GM12801 (cell line): ENCODE data around the gene FSTL1.

ENCODE experiments used
- TF ChIP-seq, protein P1 (sequence below): IDR thresholded peaks from one replicate; pipeline ENCODE4 v1.5.1; 2011; ENCODE audit warnings: control low read depth; ENCODE audit not compliant: insufficient read length; ENCODE audit errors: extremely low read depth

FSTL1 gene

DNA sequence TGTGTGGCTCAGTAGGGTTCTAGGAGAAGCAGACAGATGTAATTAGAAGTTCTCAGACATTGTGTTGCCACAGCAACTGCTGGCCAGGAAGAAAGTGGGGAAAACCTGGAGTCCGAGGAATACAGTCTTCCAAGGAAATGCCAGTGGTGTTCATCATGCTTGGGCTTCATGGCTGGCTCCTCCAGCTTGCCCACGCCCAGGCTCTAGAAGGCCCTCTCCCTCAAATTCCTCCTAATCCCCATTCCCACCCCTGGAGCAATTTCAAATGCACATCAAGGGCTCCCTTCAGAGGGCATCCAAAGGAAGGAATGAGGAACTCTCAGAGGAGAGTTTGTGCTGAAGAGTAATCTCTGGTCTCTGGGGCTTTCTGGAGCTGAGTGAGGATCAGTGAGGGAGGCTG is 21.9 kb downstream of the FSTL1 start:
- TF ChIP-seq, protein P1, sequence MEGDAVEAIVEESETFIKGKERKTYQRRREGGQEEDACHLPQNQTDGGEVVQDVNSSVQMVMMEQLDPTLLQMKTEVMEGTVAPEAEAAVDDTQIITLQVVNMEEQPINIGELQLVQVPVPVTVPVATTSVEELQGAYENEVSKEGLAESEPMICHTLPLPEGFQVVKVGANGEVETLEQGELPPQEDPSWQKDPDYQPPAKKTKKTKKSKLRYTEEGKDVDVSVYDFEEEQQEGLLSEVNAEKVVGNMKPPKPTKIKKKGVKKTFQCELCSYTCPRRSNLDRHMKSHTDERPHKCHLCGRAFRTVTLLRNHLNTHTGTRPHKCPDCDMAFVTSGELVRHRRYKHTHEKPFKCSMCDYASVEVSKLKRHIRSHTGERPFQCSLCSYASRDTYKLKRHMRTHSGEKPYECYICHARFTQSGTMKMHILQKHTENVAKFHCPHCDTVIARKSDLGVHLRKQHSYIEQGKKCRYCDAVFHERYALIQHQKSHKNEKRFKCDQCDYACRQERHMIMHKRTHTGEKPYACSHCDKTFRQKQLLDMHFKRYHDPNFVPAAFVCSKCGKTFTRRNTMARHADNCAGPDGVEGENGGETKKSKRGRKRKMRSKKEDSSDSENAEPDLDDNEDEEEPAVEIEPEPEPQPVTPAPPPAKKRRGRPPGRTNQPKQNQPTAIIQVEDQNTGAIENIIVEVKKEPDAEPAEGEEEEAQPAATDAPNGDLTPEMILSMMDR, result no peak

DNA sequence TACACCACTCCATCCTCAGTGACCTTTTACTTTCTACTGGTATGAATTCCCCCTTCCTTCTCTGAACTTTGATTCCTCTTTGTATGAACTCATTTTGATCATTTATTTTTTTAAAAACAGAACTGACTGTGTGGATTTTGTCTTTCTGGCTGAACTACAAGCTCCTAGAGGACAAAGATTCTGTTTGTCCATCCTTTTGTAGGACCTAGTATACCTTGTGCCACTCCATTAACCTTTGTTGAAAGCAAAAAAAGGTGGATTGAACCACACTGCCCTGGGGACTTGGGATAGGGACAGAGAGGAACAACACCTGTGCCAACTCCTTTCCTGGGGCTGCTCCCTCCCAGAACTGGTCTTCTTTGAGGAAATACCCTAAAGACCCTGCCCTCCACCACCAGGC is 23.6 kb downstream of the FSTL1 start:
- TF ChIP-seq, protein P1, result no peak

DNA sequence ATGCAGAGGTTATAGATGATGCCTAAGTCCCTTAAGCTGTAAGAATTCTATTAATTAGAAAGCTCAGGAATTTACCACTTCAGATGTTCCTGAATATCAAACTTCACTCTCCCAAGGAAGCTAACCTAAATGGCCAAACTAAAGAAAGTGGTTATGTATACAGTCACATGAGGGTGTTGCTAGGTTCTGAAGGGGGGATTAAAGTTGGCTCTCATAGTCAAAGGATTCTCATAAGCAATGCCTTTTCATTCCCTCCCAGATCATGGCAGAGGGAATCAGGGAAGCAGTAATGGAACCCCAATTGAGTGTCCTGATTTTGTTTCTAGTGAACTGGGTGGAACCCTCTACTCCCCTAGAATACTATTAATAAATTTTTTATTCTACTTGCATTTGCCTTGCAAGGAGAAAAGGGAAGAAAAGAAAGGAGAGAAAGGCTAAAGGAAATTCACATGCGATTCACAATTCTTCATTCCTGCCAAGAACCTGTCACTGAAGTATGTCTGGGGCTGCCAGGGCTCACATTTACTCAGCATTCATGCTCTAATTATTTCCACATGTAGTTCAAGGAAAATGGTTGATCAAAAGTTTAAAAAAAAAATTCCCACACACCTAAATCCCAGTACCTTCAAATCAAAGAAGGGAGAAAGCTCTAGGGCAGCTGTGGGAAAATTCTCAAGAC is 25.1 kb downstream of the FSTL1 start:
- TF ChIP-seq, protein P1, result no peak

DNA sequence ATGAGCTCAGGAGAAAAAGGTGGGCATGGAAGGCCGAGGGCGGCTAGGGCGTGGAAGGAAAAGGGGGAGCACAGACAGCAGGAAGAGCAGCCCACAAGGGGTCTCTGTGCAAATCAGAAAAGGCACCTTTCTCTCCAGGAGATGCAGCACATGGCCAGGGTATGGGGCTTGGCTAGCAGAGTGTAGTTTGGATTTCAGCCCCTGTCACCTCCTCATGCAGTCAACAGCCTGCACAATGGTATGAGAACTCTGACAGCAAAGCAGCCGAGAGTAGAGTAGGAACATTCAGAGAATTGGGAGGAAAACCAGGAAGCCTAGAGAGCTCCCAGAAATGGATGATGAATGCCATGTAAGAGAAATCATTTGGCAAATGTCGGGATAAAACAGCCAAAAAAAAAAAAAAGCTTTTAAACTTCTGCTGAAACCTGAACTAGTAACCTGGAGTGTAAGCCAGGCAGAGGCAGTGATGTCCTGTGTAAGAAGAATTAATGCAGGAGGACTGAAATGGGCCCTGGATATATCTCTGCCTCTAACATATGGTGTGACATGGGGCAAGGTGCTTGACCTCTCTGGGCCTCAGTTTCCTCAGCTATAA is 25.7 kb downstream of the FSTL1 start:
- TF ChIP-seq, protein P1, result no peak

DNA sequence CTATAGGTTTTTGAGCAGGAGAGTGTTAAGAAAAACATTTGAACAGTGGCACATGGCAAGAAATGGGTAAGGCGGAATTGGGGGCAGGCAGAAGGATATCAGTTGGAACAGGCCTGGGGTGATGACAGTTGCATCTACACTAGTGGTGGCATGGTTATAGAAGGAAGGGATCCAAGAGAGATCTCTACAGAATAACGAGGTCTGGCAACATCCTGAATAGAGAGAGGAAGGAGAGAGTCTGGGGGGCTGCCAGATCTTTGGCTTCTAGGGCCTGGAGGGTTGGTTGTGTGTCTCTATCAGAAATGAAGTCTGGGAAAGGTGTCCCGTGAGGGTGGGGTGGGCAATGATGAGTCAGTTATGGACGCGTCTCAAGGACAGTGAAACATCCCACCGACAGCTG is 26.3 kb downstream of the FSTL1 start:
- TF ChIP-seq, protein P1, result no peak

DNA sequence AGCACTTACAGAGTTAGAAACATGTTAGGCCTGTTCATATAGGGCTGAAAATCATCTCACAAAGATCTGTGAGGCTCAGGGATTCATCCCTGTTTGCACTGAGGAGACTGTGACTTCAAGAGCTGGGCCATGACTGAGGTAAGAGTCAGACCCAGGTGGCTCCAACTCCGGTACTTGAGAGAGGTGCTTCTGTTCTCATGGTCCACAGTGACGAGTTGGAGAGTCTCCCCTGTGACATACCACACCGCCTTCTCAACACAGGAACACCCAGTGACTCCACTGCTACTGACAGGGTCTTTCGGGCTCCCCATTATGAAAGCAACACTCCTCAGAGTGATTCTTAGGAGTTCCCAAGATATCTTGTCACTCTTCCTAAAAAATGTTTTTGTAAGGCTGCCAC is 27.4 kb downstream of the FSTL1 start:
- TF ChIP-seq, protein P1, result no peak

DNA sequence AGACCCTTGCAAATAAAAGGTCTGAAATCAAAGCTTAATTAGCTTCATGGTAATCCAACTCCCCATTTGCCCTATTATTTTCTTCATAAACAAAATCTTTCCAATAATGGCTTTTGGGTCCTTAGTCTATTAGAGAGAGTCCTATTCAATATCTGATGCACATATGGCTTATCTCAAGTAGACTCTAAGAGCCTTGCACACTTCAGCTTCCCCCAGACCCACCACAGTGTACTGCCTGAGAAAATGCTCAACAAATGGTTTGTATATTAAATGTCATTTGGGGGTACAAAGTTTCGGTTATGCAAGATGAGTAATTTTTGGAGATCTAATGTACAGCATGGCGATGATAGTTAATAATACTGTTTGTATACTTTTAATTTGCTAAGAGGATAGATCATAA is 28.9 kb downstream of the FSTL1 start:
- TF ChIP-seq, protein P1, result no peak
